CD14-positive monocyte (primary cell): ENCODE data around the gene CFAP90. TPM values are rescaled to one million over a fixed set of nuclear protein-coding genes. Genes with fewer than 3 reads are reported as not detected.

Source experiments
- DNase-seq, 3 donors: peaks; one replicate each; pipeline ENCODE4 v3.0.0-alpha.2; 2011 to 2022
- H2AFZ ChIP-seq: 2 replicates; pipeline ENCODE4 v1.6.0; 2012; ENCODE audit warnings: mild to moderate bottlenecking, low read depth, low read length, inconsistent platforms; ENCODE audit not compliant: insufficient read depth, poor library complexity, severe bottlenecking
- H3K27ac ChIP-seq, 2 donors: 1 replicate in 1 of 2; 2 replicates in 1 of 2; pipeline ENCODE4 v1.5.1; 2012 to 2013; ENCODE audit warnings: low read length in 2 of 2, control low read depth in 1 of 2, inconsistent platforms in 1 of 2, low read depth in 1 of 2, mild to moderate bottlenecking in 1 of 2
- H3K27me3 ChIP-seq, 2 donors: one replicate each; pipeline versions ENCODE4 v1.6.0 to v1.6.1; 2011 to 2013; ENCODE audit warnings: low read length in 2 of 2; ENCODE audit not compliant: control insufficient read depth in 2 of 2, insufficient read depth in 2 of 2
- H3K36me3 ChIP-seq, 2 donors: replicated peaks in 1 of 2; 1 replicate in 1 of 2; 2 replicates in 1 of 2; pipeline versions ENCODE4 v1.5.1 to v1.6.1; 2012 to 2013; ENCODE audit warnings: low read length in 2 of 2, control low read depth in 1 of 2, inconsistent platforms in 1 of 2, mild to moderate bottlenecking in 1 of 2; ENCODE audit not compliant: insufficient read depth in 2 of 2, control insufficient read depth in 1 of 2
- H3K4me1 ChIP-seq, 2 donors: 1 replicate in 1 of 2; 2 replicates in 1 of 2; pipeline versions ENCODE4 v1.5.1 to v1.6.1; 2012 to 2013; ENCODE audit warnings: low read length in 2 of 2, control low read depth in 1 of 2, inconsistent platforms in 1 of 2, mild to moderate bottlenecking in 1 of 2, moderate library complexity in 1 of 2; ENCODE audit not compliant: insufficient read depth in 2 of 2, control insufficient read depth in 1 of 2
- H3K4me2 ChIP-seq: replicated peaks from 2 replicates; pipeline ENCODE3; 2012; ENCODE audit warnings: low read length, moderate library complexity, mild to moderate bottlenecking; ENCODE audit not compliant: poor library complexity, severe bottlenecking; ENCODE audit errors: extremely low read depth
- H3K4me3 ChIP-seq, 3 experiments: fragments of 200-600 bp in 1 of 3; sonication (generic) in 1 of 3; replicated peaks in 1 of 3; 1 replicate in 2 of 3; 2 replicates in 1 of 3; pipeline ENCODE4 v1.5.1; 2011 to 2013; ENCODE audit warnings: low read length in 3 of 3, mild to moderate bottlenecking in 3 of 3, control low read depth in 2 of 3, low read depth in 2 of 3, inconsistent platforms in 1 of 3, moderate library complexity in 1 of 3
- H3K79me2 ChIP-seq: 2 replicates; pipeline ENCODE4 v1.6.0; 2012; ENCODE audit warnings: mild to moderate bottlenecking, control low read depth, inconsistent platforms, low read length, moderate library complexity; ENCODE audit not compliant: insufficient read depth
- H3K9ac ChIP-seq: 2 replicates; pipeline ENCODE4 v1.6.0; 2017; ENCODE audit warnings: low read length, mild to moderate bottlenecking; ENCODE audit not compliant: insufficient read depth, poor library complexity, severe bottlenecking
- H3K9me3 ChIP-seq, 2 donors: replicated peaks in 1 of 2; 1 replicate in 1 of 2; 2 replicates in 1 of 2; pipeline versions ENCODE4 v1.5.1 to v1.6.1; 2012 to 2013; ENCODE audit warnings: low read length in 2 of 2, control low read depth in 1 of 2; ENCODE audit not compliant: control insufficient read depth in 1 of 2, insufficient read depth in 1 of 2
- H4K20me1 ChIP-seq: 2 replicates; pipeline ENCODE4 v1.6.0; 2012; ENCODE audit warnings: mild to moderate bottlenecking, low read length, control low read depth, moderate library complexity; ENCODE audit not compliant: insufficient read depth
- H3K27ac Mint-ChIP-seq, 7 donors: one replicate each; pipeline ENCODE4 v1.8.0; 2020; ENCODE audit warnings: mild to moderate bottlenecking in 7 of 7, mixed read lengths in 7 of 7, moderate library complexity in 6 of 7, inconsistent platforms in 2 of 7
- H3K27me3 Mint-ChIP-seq, 3 donors: one replicate each; pipeline ENCODE4 v1.8.0; 2021 to 2022; ENCODE audit warnings: low read depth in 3 of 3, mild to moderate bottlenecking in 3 of 3, mixed read lengths in 3 of 3, moderate library complexity in 3 of 3, inconsistent platforms in 1 of 3
- H3K36me3 Mint-ChIP-seq, 2 donors: one replicate each; pipeline ENCODE4 v1.8.0; 2020; ENCODE audit warnings: mixed read lengths in 2 of 2, inconsistent platforms in 1 of 2, mild to moderate bottlenecking in 1 of 2
- H3K4me1 Mint-ChIP-seq: one replicate; pipeline ENCODE4 v1.8.0; 2020; ENCODE audit warnings: mild to moderate bottlenecking, mixed read lengths
- H3K4me3 Mint-ChIP-seq, 2 donors: one replicate each; pipeline ENCODE4 v1.8.0; 2020; ENCODE audit warnings: mild to moderate bottlenecking in 2 of 2, mixed read lengths in 2 of 2, moderate library complexity in 1 of 2
- H3K9me3 Mint-ChIP-seq, 7 donors: one replicate each; pipeline ENCODE4 v1.8.0; 2020 to 2022; ENCODE audit warnings: mixed read lengths in 7 of 7, mild to moderate bottlenecking in 6 of 7, moderate library complexity in 6 of 7, inconsistent platforms in 2 of 7
- CTCF ChIP-seq: fragments of 200-600 bp; IDR thresholded peaks from one replicate; pipeline ENCODE4 v1.8.0; 2022; ENCODE audit warnings: antibody characterized with exemption, mild to moderate bottlenecking
- WGBS: methylation state at CpG from one replicate; pipeline ENCODE4 v1.1.5; 2013; ENCODE audit warnings: missing lambda C conversion rate; ENCODE audit not compliant: insufficient coverage; 5-methylcytosine and 5-hydroxymethylcytosine counted together
- intact Hi-C, 2 donors: fragments of 100-400 bp; cut with micrococcal nuclease; formaldehyde crosslinking; loops; one replicate each; pipeline versions ENCODE4 v1.15.0 to v1.15.1; 2023
- polyA plus RNA-seq, 3 donors: library from polyadenylated mRNA; depleted of rRNA in 1 of 3; unstranded in 2 of 3; stranded (reverse) in 1 of 3; fragments of 300-500 nt in 2 of 3; fragments of >200 nt in 1 of 3; fragmentation: Illumina TruSeq in 2 of 3; gene quantifications; 1 replicate in 2 of 3; 2 replicates in 1 of 3; pipeline ENCODE4 v1.2.3, GENCODE V29; 2012 to 2021

CFAP90 gene
- polyA plus RNA-seq, 3 donors = not detected

GRCh38 chr5:7814816-7815215 lies 36.1 kb downstream of the CFAP90 start:
- H3K9me3 Mint-ChIP-seq = peaks cover 0 to 3% (median 0%) of the 10 kb centered on the region in 7 donors
- H3K36me3 ChIP-seq = no peaks in the 10 kb centered on the region
- H3K36me3 Mint-ChIP-seq = no peaks in the 10 kb centered on the region
- H3K27ac ChIP-seq = no peak overlapping the region
- H4K20me1 ChIP-seq = no peaks in the 10 kb centered on the region
- H3K4me3 ChIP-seq = no peak overlapping the region
- H3K9me3 ChIP-seq = no peaks in the 10 kb centered on the region
- no peak for DNase-seq
- WGBS = 95% methylated on average over 8 of the region's 10 CpGs
- peaks cover 14% of the 10 kb centered on the region for H3K4me1 Mint-ChIP-seq
- no peak overlapping the region for H3K4me3 Mint-ChIP-seq
- peaks cover 8 to 9% of the 10 kb centered on the region in 2 donors for H3K4me1 ChIP-seq
- H3K9ac ChIP-seq = no peak overlapping the region
- no peak for TF ChIP-seq CTCF
- H3K4me2 ChIP-seq = no peak overlapping the region
- no peaks in the 10 kb centered on the region for H3K27me3 ChIP-seq
- H3K27ac Mint-ChIP-seq = no peak overlapping the region
- intact Hi-C loops = loop anchor here in 1 of 2 donors (10.0 kb wide), 1 partner anchor 1050 kb away; no protein-coding TSS in a partner anchor
- H3K27me3 Mint-ChIP-seq = peaks cover 0 to 1% (median 1%) of the 10 kb centered on the region in 3 donors
- no peaks in the 10 kb centered on the region for H3K79me2 ChIP-seq
- no peak overlapping the region for H2AFZ ChIP-seq

GRCh38 chr5:7813576-7813975 lies 37.4 kb downstream of the CFAP90 start:
- no peaks in the 10 kb centered on the region for H4K20me1 ChIP-seq
- TF ChIP-seq CTCF = no peak
- H3K79me2 ChIP-seq = no peaks in the 10 kb centered on the region
- H3K36me3 ChIP-seq = no peaks in the 10 kb centered on the region
- no CpG with 5 or more reads among the region's 3 CpGs for WGBS
- no peak overlapping the region for H3K4me2 ChIP-seq
- H3K27ac ChIP-seq = no peak overlapping the region
- no peak overlapping the region for H3K9ac ChIP-seq
- H2AFZ ChIP-seq = peak overlapping the region; percentile 25
- no peak for DNase-seq
- peaks cover 8 to 9% of the 10 kb centered on the region in 2 donors for H3K4me1 ChIP-seq
- intact Hi-C loops = loop anchor here in 1 of 2 donors (10.0 kb wide), 1 partner anchor 1049 kb away; no protein-coding TSS in a partner anchor
- H3K4me3 ChIP-seq = no peak overlapping the region
- Mint-ChIP-seq H3K4me3 (no peak overlapping the region), H3K27me3 (peaks cover 0 to 1% (median 0%) of the 10 kb centered on the region in 3 donors), H3K9me3 (peaks cover 0 to 3% (median 0%) of the 10 kb centered on the region in 7 donors), H3K36me3 (no peaks in the 10 kb centered on the region), H3K4me1 (peaks cover 14% of the 10 kb centered on the region), H3K27ac (peak overlapping the region in 1 of 7 donors; percentile 22)
- no peaks in the 10 kb centered on the region for H3K9me3 ChIP-seq
- H3K27me3 ChIP-seq = no peaks in the 10 kb centered on the region
